IPS-18a (cell line): ENCODE measurements around the gene ZNF423.

Experiments
- H3K27ac ChIP-seq: one replicate; pipeline ENCODE4 v1.5.1; 2013; ENCODE audit warnings: low read length
- H3K27me3 ChIP-seq: one replicate; pipeline ENCODE4 v1.6.1; 2013; ENCODE audit warnings: mild to moderate bottlenecking, low read length; ENCODE audit not compliant: control insufficient read depth, insufficient read depth
- H3K36me3 ChIP-seq: one replicate; pipeline ENCODE4 v1.6.1; 2013; ENCODE audit warnings: low read depth, low read length; ENCODE audit not compliant: control insufficient read depth
- H3K4me1 ChIP-seq: one replicate; pipeline ENCODE4 v1.6.1; 2013; ENCODE audit warnings: low read depth, low read length; ENCODE audit not compliant: control insufficient read depth
- H3K4me3 ChIP-seq: one replicate; pipeline ENCODE4 v1.5.1; 2013; ENCODE audit warnings: low read length
- H3K9ac ChIP-seq: one replicate; pipeline ENCODE4 v1.6.1; 2013; ENCODE audit warnings: mild to moderate bottlenecking, low read length, moderate library complexity
- H3K9me3 ChIP-seq: one replicate; pipeline ENCODE4 v1.6.1; 2013; ENCODE audit warnings: low read depth, low read length; ENCODE audit not compliant: control insufficient read depth

ZNF423 gene

GRCh38 chr16:49618955-49619354 lies 237.0 kb downstream of the ZNF423 start:
- Histone ChIP-seq H3K36me3 (no peaks in the 10 kb centered on the region), H3K4me3 (no peak overlapping the region), H3K9me3 (no peaks in the 10 kb centered on the region), H3K9ac (no peak overlapping the region), H3K27me3 (no peaks in the 10 kb centered on the region), H3K4me1 (peaks cover 13% of the 10 kb centered on the region), H3K27ac (no peak overlapping the region)

GRCh38 chr16:49617710-49618330 lies 238.1 kb downstream of the ZNF423 start:
- Histone ChIP-seq H3K4me1 (peaks cover 13% of the 10 kb centered on the region), H3K27me3 (no peaks in the 10 kb centered on the region), H3K9ac (no peak overlapping the region), H3K9me3 (no peaks in the 10 kb centered on the region), H3K36me3 (no peaks in the 10 kb centered on the region), H3K4me3 (no peak overlapping the region), H3K27ac (no peak overlapping the region)

GRCh38 chr16:49617016-49617629 lies 238.8 kb downstream of the ZNF423 start:
- Histone ChIP-seq H3K27me3 (no peaks in the 10 kb centered on the region), H3K4me3 (no peak overlapping the region), H3K9me3 (no peaks in the 10 kb centered on the region), H3K27ac (no peak overlapping the region), H3K4me1 (peaks cover 13% of the 10 kb centered on the region), H3K36me3 (no peaks in the 10 kb centered on the region), H3K9ac (no peak overlapping the region)

GRCh38 chr16:49615576-49615975 lies 240.3 kb downstream of the ZNF423 start:
- Histone ChIP-seq H3K4me3 (no peak overlapping the region), H3K27ac (no peak overlapping the region), H3K36me3 (no peaks in the 10 kb centered on the region), H3K27me3 (no peaks in the 10 kb centered on the region), H3K9ac (no peak overlapping the region), H3K4me1 (peaks cover 3% of the 10 kb centered on the region), H3K9me3 (no peaks in the 10 kb centered on the region)

GRCh38 chr16:49610983-49611382 lies 244.9 kb downstream of the ZNF423 start:
- H3K27me3 ChIP-seq = no peaks in the 10 kb centered on the region
- H3K4me3 ChIP-seq = no peak overlapping the region
- no peak overlapping the region for H3K27ac ChIP-seq
- no peak overlapping the region for H3K9ac ChIP-seq
- no peaks in the 10 kb centered on the region for H3K36me3 ChIP-seq
- no peaks in the 10 kb centered on the region for H3K9me3 ChIP-seq
- H3K4me1 ChIP-seq = peaks cover 11% of the 10 kb centered on the region

- H3K4me1 ChIP-seq = peaks cover 11% of the 10 kb centered on the region
- no peaks in the 10 kb centered on the region for H3K9me3 ChIP-seq
- no peaks in the 10 kb centered on the region for H3K36me3 ChIP-seq
- no peaks in the 10 kb centered on the region for H3K27me3 ChIP-seq
- H3K4me3 ChIP-seq = no peak overlapping the region
- no peak overlapping the region for H3K27ac ChIP-seq
- no peak overlapping the region for H3K9ac ChIP-seq
Observed at GRCh38 chr16:49608779-49609178, 247.1 kb downstream of the ZNF423 start.

- H3K4me1 ChIP-seq = peaks cover 11% of the 10 kb centered on the region
Observed at GRCh38 chr16:49608098-49608497, 247.8 kb downstream of the ZNF423 start.

GRCh38 chr16:49605536-49606254 lies 250.2 kb downstream of the ZNF423 start:
- H3K9ac ChIP-seq = no peak overlapping the region
- H3K4me3 ChIP-seq = no peak overlapping the region
- H3K27ac ChIP-seq = no peak overlapping the region
- H3K27me3 ChIP-seq = no peaks in the 10 kb centered on the region
- peaks cover 11% of the 10 kb centered on the region for H3K4me1 ChIP-seq
- H3K36me3 ChIP-seq = no peaks in the 10 kb centered on the region
- H3K9me3 ChIP-seq = no peaks in the 10 kb centered on the region

More at GRCh38 chr16:49608098-49608497, 247.8 kb downstream of the ZNF423 start:
- Histone ChIP-seq H3K9me3 (no peaks in the 10 kb centered on the region), H3K27me3 (no peaks in the 10 kb centered on the region), H3K4me3 (no peak overlapping the region), H3K36me3 (no peaks in the 10 kb centered on the region), H3K27ac (no peak overlapping the region), H3K9ac (no peak overlapping the region)

GRCh38 chr16:49604602-49605001 lies 251.3 kb downstream of the ZNF423 start:
- H3K27me3 ChIP-seq = no peaks in the 10 kb centered on the region

GRCh38 chr16:49603956-49604355 lies 252.0 kb downstream of the ZNF423 start:
- Histone ChIP-seq H3K36me3 (no peaks in the 10 kb centered on the region), H3K9ac (no peak overlapping the region), H3K4me1 (peaks cover 11% of the 10 kb centered on the region), H3K9me3 (no peaks in the 10 kb centered on the region), H3K27me3 (no peaks in the 10 kb centered on the region), H3K27ac (no peak overlapping the region), H3K4me3 (no peak overlapping the region)

More at GRCh38 chr16:49604602-49605001, 251.3 kb downstream of the ZNF423 start:
- Histone ChIP-seq H3K9me3 (no peaks in the 10 kb centered on the region), H3K4me3 (no peak overlapping the region), H3K4me1 (peaks cover 11% of the 10 kb centered on the region), H3K27ac (no peak overlapping the region), H3K9ac (no peak overlapping the region), H3K36me3 (no peaks in the 10 kb centered on the region)

- no peaks in the 10 kb centered on the region for H3K27me3 ChIP-seq
Observed at GRCh38 chr16:49602976-49603310, 253.0 kb downstream of the ZNF423 start.

More at GRCh38 chr16:49602976-49603310, 253.0 kb downstream of the ZNF423 start:
- Histone ChIP-seq H3K4me1 (peaks cover 3% of the 10 kb centered on the region), H3K4me3 (no peak overlapping the region), H3K27ac (no peak overlapping the region), H3K9ac (no peak overlapping the region), H3K36me3 (no peaks in the 10 kb centered on the region), H3K9me3 (no peaks in the 10 kb centered on the region)
